GM19324 (cell line): ENCODE measurements around the gene PPP1R14B.

ENCODE experiments used
- ATAC-seq: cut with Tn5 transposase; IDR thresholded peaks from one replicate; pipeline ENCODE4 v1.9.1; 2021; ENCODE audit warnings: mild to moderate bottlenecking, moderate library complexity; ENCODE audit not compliant: unreplicated experiment, low FRiP score

PPP1R14B gene

DNA sequence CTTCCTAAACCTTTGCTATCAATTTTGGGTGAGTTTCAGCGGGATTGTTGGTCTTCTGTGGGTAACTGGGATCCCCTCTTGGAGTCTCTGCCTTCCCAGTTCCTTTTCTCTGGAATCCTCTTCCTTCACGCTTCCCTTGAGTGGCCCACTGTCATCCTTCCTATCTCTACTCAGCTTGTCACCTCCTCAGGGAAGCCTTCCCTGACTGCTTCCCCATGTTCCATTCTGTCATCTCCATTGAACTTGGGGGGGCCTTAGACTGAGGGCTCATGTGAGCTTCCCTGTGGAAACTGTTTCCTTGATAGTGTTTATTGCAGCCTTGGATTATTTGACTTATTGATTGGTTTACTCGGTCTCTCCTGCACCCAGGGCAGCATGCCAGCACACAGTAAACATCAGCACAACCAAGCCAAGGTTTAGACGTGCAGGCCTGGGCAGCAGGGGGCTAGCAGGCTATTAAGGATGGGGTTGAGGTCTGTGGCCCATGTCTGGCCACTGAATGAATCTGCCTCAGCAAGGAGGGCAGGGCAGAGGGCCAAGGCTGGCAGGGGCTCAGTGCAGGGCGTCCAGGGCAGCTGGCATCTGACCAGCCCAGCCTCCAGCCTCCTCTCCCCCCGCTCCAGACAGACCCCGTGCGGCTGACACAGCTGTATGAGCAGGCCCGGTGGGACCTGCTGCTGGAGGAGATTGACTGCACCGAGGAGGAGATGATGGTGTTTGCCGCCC, 28.0 kb downstream of the PPP1R14B start:
- no peak for ATAC-seq

DNA sequence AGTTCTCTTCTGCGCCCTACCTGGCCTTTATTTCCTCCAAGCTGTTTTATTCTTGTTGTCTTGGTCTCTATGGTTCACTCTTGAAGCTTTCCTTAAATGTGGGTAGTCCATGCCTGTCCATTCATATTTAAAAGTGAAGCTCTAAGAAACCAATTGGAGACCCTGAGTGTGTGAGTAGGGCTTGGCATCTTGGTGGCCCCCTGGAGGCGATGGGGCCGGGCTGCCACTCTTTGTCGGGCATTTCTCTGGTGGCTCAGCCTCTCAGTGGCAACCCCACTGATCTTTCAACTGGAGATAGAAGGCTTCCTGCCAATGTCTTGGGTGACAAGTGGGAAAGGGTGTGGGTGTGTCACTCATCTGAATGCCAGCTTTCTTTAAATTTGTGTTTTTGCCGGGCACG, 29.9 kb downstream of the PPP1R14B start:
- ATAC-seq = no peak

DNA sequence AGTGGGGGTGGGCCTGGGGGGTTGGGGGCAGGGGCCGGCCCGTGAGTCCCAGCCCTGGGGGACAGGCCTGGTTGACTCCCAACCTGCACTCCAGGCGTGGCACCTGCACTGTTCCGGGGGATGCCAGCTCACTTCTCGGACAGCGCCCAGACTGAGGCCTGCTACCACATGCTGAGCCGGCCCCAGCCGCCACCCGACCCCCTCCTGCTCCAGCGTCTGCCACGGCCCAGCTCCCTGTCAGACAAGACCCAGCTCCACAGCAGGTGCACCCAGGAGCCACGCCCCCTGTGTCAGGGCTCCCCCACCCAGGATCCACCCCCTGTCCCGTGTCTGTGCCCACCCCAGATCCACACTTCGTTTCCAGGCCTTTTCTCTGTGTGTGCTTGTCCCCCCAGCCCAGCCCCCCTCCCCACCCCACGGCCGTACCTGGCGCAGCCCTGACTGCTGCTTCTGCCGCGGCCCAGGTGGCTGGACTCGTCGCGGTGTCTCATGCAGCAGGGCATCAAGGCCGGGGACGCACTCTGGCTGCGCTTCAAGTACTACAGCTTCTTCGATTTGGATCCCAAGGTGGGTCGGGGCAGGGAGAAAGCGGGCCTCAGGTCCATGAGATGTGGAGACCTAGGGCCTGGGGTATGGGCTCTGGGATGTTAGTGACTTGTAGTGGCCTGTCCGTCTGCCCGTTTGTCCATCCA, 35.4 kb downstream of the PPP1R14B start:
- no peak for ATAC-seq

DNA sequence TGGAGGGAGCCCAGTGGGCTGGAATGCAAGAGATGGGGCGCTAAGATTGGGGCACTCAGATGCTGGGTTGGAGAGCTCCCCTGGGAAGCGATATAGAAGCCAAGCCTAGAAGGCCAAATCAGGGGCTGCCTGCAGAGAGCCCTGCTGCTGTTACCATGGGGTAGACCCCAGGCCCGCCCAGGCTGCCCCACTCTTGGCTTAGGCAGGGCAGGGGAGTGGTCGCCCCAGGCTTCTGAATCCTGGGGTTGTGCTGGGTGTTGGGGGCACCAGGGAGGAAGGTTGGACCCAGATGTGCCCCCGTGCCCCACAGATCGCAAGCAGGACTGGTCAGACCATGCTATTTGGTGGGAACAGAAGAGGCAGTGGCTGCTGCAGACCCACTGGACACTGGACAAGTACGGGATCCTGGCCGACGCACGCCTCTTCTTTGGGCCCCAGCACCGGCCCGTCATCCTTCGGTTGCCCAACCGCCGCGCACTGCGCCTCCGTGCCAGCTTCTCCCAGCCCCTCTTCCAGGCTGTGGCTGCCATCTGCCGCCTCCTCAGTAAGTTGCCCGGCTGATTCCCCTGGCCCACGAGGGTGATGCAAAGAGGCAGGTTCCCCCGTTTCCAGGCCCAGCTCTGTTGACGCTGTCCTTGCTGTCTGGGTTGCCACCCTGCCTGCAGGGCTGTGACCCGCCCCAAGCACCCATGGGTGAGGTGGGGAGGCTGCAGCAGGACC, 36.3 kb downstream of the PPP1R14B start:
- no peak for ATAC-seq

DNA sequence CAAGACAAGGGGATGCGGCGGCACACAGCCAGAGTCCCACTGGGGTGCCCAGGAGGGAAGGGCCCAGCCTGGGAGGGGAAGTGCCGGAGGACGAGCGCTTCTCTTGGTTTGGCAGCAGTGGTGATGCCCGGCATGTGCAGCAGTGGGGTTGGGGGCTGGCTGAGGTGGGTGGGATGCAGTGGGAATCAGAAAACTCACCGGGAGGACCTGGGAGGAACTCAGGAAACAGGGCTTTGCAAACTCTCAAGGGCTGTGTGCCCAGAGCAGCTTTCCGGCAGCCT, 37.2 kb downstream of the PPP1R14B start:
- no peak for ATAC-seq

DNA sequence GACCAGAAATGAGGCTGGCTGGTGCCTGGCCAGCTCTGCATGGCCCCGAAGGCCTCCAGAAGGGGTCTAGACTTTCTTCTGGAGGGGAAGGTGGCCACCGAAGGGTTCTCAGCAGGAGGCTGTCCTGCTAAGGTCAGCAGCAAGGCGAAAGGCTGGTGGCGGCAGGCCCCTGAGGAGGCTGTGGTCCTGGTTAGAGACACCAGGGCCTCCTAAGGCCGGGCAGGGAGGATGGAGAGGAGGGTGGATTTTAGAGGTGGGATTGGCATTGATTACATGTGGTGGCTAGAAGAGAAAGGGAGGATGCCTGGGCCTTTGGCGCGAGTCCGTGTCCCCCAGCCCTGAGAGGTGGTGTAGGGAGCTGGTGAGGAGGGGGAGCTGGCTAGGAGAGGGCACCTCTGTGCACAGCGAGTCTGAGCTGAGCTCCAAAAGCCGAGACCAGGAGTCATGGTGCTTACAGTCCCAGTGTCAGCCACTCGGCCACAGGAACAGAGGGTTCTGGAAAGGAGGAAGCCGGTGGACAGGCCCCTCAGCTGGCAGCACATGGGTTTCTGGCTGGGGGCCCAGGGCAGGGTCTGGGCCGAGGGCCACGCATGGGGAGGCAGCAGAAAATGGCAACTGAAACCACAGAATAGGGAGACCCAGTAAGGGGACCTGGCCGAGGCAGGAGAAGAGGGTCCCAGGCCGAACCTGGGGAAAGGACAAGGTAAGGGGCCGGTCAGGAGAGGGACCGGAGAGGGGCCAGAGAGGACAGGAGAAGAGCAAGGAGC, 37.8 kb downstream of the PPP1R14B start:
- no peak for ATAC-seq

DNA sequence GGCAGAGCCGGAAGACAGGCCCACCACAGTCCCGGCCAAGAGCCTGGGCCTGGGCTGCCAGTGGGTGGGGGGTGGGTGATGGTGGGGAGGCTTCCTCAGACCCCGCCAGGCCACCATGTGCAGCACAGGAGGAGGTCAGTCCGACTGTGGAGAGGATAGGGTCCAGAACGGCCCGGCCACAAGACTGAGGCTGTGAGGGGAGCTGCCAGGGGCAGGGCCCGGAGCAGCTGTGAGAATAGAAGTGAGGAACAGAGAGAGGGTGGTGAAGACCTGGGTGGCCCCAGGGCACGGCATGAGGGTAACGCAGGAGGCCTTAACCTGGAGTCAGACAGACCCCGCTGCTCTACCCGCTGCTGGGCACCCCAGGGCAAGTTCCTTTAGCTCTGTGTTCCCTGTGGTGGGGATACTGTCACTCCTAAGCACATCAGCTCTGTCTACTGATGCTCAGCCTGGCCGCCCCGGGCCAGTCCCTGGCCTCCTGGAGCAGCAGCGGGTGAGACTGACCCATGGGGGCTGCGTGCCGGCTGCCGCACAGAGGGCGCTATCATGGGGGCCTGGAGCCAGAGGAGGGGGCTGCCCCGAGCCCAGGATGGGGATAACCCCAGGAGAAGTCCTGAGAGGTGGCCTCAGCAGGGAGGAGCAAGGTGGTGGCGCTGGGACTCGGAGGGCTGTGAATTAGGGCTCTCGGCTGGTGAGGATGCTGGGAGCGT, 38.5 kb downstream of the PPP1R14B start:
- no peak for ATAC-seq

DNA sequence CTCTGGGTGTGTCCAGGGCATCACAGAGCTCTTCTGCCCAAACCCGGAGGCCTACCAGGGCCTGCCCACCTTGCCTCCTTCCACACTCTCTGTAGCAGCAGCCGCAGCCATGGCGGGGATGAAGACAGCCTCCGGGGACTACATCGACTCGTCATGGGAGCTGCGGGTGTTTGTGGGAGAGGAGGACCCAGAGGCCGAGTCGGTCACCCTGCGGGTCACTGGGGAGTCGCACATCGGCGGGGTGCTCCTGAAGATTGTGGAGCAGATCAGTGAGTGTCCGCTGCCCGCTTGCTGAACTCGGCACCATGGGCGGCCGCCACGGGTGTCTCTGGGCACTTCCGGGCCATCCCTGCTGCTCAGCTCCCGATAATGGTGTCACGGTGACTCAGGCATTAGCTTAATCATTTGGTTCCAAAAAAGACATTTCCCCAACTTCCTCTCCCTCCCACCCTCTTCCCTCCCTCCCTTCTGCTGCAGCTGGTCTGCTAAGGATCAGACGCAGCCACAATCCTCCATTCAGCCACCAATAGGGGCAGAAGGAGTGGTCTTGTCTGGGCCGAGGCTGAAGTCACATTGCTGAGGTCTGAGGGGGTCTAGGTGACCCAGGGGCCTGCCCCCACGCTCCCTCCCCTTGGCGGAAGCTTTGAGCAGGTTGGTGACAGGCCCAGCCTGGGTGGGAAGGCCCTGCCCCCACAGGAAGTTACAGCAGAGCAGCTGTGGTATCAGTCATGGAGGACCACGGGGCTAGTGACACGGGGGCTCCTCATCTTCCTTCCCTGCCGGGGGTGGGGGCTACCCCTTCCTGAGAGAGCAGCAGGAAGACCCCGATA, 39.3 kb downstream of the PPP1R14B start:
- peak; percentile 42 for ATAC-seq

DNA sequence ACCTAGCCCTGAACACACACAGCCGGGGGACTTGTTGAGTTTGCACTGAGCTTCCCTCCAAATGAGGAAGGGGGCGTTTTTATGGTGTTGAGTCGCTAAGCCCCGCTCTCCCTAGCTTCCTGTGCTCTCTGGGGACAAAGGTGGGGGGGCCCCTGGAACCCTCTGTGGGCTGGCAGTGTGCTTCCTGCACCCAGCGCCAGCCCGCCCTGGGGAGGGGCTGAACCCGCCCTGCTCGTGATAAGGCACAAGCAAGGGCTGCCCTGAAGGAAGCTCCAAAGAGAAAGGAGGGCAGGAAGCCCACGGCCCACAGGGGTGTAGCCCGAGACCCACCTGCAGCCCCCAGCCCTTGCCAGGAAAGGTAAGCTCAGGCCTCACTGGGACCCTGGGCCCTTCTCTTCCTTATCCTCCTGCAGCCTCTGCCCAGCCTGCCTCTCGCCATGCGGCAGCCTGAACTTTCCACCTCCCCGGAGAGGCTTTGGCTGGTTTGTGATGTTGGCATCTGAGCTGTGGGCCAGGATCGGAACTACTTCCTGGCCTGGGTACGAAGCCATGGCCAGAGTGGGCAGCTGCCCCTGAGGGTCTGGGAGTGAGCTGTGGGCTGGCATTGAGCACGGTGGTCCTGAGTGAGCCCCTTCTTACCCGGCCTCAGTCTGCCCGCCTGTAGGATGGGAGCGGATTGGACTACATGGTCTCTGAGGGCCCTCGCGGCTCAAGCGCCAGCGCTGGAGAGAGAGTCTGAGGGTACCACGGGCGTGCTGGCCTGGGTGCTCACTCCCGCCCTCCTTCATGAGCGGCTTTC, 40.1 kb downstream of the PPP1R14B start, which contains the start of gene FERMT3:
Gene FERMT3 (plus strand): TSS at position 265 of the 799 bp plus-strand sequence. CDS start 644 bp downstream, outside the sequence.
- ATAC-seq = no peak

DNA sequence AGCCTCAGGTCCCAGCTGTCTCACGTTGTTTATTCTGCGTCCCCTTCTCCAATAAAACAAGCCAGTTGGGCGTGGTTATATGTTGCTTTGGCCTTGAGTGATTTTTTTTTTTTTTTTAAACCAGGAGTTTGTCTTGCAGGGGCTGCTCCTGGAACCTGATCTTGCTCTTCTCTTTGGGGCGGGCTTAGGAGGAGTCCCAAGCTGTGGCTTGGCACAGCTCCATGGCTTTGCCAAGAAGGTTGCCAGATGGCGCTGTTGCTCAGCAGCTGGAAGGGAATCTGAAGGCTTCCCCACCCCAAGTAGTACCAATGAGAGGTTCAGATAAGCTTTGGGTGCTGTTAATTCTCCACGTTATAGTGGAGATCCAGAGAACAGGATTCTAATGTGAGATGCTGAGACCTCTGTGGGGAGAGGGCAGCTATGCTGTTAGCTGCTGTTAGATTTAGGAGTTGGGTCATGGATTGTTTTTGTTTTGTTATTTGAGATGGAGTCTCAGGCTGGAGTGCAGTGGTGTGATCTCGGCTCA, 42.2 kb downstream of the PPP1R14B start:
- ATAC-seq = no peak

DNA sequence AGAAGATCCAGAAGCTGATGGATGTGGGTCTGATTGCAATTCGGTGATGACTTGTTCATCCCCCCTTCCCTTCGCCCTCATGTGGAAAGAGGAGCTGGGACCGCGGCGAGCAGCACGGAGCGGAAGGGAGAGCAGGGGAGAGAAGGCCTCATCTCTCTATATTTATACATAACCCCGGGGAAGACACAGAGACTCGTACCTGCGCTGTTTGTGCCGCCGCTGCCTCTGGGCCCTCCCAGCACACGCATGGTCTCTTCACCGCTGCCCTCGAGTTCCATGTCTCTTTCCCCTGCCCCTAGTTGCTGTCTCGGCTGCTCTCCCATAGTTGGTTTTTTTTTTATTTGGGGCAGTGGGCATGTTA, 42.7 kb downstream of the PPP1R14B start:
- ATAC-seq = no peak

DNA sequence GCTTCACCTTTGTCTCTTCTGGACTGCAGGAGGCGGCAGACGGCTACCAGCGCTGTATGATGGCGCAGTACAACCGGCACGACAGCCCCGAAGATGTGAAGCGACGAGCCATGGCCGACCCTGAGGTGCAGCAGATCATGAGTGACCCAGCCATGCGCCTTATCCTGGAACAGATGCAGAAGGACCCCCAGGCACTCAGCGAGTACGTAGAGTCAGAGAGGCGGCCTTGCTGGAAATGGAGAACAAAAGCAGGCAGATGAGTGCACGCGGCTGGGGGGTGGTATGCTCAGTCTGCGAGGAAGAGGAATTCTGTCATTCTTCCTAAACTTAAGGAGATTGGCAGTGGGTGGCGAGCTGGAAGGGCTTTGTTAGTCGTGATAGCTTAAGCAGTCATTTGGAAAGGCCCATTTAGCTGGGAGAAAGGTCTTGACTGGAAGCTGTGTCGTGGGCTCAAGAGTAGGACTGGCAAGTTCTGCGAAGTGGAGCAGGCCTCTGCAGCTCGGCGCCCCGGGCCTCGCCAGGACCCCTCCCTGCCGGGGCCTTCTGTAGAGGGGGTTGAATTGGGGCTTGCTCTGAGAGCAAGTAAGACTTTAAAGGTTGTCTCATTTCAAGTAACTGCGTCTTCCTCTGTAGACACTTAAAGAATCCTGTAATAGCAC, 43.2 kb downstream of the PPP1R14B start:
- ATAC-seq = no peak

DNA sequence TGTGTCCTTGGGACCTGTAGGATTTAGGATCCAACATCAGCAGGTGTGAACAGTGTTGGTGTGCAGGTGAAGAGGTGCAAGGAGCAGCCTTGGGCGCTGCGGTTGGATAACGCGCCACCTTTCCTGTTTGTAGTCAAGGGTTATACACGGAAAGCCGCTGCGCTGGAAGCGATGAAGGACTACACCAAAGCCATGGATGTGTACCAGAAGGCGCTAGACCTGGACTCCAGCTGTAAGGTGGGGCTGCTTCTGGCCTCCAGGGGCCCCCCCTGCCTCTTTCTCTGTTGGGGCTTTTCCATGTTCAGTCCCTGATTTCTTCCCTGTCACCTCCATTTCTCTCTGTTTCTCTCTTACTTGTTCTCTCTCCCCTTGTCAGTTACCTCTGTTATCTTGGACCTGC, 43.8 kb downstream of the PPP1R14B start:
- no peak for ATAC-seq

DNA sequence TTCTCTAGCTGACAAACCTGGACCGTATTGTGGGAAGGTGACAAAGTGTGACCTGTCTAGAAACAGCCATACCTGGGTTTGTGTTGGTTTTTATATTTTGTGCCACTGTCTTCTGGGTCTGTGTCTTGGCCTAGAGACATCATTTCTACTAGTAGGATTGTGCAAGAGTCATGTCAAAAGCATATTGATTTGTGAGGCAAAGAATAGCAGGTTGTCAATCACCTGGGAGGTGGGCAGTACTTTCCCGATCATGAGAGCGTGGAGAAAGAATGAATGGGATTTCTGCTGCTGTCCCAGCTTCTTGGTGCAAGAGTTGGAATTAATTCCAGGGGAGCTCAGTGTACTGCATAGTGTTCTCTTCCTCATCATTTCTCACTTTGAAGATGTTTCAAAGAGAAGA, 45.2 kb downstream of the PPP1R14B start:
- ATAC-seq = no peak

DNA sequence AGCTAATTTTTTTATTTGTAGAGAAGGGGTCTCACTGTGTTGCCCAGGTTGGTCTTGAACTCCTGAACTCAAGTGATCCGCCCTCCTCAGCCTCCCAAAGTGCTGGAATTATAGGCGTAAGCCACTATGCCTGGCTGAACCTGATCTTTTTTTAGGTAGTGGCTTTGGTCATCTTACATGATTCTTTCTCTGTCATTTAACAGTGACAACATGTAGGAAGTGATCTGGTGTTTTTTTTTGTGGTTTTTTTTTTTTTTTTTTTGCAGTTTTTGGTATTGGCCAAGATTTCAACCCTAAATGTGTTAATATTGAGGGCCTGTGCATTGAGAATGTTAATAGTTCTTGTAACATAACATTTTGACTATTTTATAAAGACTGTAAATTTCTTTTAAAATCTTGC, 48.2 kb downstream of the PPP1R14B start:
- no peak for ATAC-seq

DNA sequence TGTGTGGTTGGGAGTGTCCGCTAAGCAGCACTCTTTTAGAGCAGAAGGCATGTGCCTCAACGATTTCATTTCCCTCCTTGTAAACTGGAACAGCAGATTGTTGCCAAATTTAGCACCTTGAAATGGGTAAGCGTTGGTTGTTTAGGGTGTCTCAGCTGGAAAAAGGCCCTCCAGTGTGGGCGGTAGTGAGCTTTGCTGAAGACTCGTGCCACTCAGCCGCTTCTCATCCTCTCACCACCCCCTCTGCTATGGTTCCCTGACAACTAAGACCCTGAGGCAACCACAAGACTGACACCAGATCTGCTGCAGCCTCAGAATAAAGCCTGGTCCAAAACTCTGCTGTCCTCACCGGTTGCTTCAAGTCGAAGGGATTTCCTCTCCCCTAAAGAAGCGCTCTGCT, 50.1 kb downstream of the PPP1R14B start:
- no peak for ATAC-seq
